CD4-positive, alpha-beta T cell treated with Interleukin-21 for 1 hour (primary cell): ENCODE results near the gene OTOG.

Source experiments
- DNase-seq: peaks from one replicate; pipeline ENCODE4 v3.0.0-alpha.2; 2020

OTOG gene

DNA sequence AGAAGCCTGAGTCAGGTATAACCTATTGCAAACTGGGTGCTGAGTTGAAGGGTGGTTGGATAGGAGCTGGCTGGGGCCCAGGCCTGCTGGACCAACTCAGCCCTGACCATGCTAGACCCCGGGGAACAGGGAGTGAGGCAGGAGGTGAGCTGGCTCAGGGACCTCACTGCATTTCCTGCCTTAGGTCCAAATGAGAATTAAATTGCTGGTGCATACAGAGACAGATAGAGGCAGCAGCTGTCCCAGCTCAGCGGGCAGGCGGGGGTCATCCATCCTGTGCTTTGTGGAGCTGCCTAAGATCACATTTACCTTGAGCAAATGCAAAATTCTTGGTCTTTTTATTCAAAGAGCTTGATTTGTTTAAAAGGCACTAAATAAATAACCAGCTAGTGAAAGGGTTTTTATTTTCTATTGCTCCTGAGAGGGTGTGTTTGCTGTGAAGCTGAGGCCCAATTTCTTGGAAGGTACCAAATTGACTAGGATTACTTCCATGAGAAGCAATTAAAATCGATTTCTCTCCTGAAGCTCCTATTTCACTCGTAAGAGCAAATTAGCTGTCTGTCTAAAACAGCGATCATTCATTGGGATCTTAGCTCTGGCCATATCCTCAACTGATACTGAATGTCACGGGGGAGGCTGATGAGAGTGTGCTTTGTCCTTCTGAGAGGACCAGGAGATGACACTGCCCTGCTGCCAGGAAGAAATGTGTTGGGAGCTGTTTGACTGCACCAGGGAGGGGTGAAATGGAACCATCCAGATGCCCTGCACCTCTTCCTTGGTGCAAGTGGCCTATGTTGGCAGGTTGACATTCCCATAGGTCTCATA is 27.8 kb upstream of the OTOG start:
- no peak for DNase-seq

DNA sequence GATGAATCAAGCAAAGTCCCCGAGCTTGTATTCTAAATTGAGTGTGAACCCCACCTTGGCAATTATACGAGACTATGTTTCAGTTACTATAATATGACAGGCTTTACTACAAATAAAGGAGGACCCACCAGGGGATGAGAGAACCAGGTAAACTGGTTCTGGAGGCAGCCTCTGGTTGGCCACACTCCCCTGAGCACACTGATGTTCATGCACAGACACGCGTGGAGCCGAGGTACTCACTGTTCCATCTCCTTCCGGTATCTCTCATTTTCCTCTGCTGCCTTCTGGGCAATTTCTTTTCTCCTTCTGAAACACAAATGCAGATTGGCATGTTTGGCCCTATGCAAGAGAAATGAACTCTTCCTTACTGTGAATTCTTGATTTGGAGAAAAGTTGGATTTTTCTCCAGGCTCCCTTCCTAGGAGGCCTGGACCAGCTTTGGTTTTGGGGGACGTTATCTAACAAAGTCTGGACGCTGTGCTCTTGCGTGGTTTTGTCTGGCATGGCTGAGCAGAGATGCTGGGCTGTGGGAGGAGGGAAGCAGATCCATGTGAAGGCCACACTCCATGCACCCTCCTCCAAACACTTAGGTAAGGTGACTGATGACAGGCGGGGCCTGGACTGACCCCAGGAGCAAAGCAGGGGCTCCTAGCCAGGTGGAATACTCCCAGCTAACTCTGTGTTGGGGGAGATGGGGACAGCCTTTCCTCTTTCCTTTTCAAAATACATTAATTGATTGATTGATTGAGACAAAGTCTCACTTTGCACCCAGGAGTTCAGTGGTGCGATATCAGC is 25.8 kb upstream of the OTOG start:
- DNase-seq: no peak

- DNase-seq: no peak
These were observed 24.4 kb upstream of the OTOG start for GRCh38 chr11:17522655-17523054.

DNA sequence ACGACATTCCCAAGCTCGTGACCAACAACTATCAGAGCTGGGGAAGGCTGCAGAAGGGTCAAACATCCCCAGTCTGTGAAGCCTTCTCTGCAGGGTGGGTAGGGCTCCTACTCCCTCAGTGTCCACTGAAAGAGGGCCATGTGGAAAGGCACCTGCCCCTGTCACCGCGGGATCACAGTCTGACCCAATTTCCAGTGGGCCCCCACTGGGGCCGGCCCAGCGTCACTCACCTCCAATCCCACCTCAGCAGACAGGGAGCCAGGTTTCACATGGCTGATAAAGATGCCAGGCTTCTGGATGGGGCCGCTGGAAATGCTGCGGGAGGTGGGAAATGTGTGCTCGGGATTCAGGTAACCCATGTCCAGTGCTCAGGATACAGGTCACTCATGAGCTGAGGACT is 22.8 kb upstream of the OTOG start:
- DNase-seq: no peak

- no peak for DNase-seq
These were observed 21.5 kb upstream of the OTOG start for GRCh38 chr11:17525570-17525969.

- no peak for DNase-seq
These were observed 20.7 kb upstream of the OTOG start for GRCh38 chr11:17526326-17526725.

DNA sequence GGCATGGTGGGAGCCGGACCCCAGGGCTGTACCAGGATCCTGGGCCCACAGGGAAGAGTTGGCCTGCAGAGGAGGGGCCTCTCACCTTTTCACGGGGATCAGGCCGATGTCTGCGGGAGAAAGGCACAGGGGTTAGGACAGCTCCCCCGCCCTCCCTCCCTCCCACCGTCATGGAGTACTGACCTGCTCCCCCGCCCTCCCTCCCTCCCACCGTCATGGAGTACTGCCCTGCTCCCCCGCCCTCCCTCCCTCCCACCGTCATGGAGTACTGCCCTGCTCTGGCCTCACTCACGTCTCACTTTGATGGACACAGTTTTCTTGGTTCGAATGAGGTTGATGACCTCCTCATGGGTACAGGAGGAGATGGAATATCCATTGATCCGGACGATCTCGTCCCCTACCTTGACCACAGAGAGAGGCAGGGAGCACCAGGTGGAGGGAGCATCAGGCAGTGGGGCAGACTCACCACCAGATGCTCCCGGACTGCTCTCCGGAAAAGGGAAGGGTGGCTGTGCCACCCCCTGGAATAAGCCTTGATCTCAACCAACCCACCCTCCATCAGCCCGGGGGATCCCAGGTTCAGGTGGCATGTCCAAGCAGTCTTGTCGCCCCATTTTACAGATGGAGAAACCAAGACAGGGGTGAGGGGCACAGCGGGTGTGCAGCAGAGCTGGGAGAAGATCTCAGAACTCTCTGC is 20.0 kb upstream of the OTOG start:
- DNase-seq: no peak

DNA sequence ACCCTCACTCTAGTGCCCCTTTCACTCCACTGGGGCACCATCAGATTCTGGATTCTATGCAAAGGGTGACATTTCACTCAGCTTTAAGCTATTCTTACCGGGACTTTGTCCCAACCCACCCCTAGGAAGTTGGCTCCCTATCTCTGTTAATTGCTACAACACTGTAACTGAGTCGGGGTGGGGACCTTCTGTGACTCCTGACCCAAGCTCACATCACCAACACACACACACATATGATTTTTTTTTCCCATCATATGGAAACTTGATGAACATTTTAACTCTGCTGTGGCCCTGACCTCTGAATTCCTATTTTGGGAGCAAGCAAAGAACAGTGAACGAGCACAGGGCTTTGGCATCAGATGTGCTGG is 19.4 kb upstream of the OTOG start:
- DNase-seq: no peak

GRCh38 chr11:17528181-17528691 is 18.8 kb upstream of the OTOG start:
- peak; percentile 33 for DNase-seq

- no peak for DNase-seq
These were observed 17.9 kb upstream of the OTOG start for GRCh38 chr11:17528906-17529843.

DNA sequence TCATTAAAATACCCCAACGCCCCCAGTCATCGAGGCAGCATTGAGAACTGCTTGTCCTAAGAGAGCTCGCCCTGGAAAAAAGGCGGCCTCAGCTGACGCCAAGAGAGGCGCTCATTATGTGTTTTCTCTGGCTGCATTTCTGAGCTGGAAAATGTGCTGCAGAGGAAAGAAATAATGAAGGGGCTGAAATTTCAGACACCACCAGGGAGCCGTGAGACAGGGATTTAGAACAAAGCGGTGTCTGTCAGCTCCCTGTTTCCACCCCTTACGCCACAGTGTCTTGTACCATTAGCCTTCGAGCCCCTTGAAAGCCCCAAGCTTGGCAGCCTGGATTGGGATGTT is 17.2 kb upstream of the OTOG start:
- no peak for DNase-seq

DNA sequence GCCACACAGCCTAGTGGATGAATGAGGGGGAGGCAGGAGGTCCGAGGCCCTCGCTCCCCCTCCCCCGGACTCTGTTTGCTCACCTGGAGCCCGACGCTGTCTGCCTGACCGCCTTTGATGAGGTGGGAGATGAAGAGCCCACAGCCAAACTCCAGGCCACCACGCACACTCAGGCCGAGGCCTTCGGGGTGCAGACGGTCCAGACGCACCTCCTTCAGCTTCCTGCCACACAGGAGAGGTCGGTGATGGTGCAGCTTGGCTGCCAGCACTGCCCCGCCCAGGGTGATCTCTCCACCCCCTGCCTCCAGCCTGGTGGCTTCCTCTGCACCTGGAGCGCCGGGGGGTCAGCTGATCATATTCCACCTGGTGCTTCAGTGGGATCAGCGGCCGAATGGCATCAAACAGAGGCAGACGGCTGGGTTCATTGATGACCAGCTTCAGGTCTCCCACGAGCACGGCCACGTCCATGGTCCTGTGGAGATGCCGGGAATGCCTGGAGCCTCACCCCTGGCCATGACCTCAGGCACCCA is 15.9 kb upstream of the OTOG start:
- DNase-seq: no peak

GRCh38 chr11:17531636-17532113 is 15.4 kb upstream of the OTOG start:
- DNase-seq: no peak

DNA sequence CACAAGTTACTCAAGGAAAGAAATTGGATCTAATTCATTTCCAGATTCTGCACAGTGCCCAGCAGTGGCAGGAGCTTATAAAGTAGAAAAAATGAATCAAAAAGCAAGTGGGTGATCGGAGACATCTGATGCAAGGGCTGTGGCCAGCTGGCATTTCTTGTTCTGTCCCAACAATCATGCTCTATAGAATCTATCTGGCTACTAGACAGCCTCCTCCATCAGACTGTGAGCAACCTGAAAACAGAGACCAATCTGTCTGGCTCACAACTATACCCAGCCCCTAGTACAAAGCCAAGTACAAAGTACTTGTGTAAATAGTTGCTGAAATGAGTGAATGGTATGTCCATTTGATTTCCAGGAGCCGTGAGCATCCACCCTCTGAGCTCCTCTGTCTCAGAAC is 14.3 kb upstream of the OTOG start:
- DNase-seq: no peak

- DNase-seq: no peak
These were observed 13.7 kb upstream of the OTOG start for GRCh38 chr11:17533341-17533740.

DNA sequence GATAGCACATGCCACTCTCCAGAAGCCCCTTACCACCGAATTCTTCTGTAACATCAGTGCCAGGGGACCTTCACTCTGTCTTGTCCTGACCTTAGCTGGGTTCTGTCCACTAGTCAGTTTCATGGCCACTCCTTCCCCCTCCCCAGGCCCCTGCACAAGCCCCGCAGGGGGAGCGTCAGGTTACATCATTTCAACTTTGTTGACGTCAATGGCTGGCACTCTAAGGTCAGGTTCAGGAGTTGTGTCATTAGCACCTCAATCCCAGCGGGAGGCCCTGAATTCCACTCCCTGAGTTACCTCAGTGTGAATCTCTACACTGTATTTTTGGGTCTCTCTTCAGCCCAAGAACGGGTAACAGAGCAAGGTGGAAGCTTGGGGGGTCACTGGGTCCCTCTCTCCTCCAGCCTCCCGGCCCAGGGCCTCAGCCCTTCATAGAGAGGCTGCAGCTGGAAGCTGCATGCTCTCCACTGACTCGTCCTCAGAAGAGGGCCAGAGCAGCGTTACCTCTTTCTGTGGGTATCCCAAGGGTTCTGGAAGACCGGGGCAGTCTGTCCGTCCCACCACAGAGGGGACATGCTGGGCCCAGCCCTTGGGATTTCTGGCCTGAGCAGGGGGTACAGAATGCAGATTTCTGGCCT is 13.2 kb upstream of the OTOG start:
- DNase-seq: no peak

- DNase-seq: no peak
These were observed 11.6 kb upstream of the OTOG start for GRCh38 chr11:17535488-17535887.

DNA sequence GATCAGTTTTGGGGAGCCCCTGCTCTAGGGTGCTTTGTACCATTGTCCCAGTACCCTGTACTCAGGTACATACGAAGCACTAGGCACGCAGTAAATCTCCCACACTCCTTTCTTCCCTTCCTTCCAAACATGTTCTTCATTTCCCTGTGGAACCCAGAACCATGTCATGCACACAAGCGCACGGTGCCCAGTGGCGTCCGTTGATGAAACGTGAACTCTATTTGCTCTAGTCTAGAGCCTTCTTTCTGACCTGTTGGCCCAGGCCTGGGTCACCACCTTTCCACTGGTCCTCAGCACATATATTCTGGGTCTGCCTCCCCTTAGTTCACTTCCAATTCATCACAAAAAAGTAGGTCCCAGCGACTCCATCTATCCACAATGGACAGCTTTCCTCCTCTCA is 9.8 kb upstream of the OTOG start:
- DNase-seq: no peak

DNA sequence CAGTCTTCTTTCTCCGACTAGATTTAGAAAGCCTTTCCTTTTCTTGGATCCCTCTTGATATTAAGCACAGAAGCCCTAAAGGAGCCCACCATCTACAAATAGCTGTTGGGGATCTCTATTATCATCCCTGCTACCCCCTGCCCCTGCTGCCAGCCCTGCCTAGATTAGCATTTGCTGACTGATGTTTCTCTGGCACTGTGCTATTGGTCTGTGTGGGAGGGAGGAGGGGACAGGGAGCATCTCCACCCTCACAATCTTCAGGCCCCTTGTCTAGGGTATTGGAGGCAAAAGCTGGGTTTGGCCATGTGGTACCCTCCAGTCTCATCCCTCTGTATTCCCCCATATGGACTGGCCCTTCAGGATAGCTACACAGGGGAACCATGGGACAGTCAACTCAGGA is 9.0 kb upstream of the OTOG start:
- DNase-seq: no peak

GRCh38 chr11:17538731-17539130 is 8.3 kb upstream of the OTOG start:
- no peak for DNase-seq

DNA sequence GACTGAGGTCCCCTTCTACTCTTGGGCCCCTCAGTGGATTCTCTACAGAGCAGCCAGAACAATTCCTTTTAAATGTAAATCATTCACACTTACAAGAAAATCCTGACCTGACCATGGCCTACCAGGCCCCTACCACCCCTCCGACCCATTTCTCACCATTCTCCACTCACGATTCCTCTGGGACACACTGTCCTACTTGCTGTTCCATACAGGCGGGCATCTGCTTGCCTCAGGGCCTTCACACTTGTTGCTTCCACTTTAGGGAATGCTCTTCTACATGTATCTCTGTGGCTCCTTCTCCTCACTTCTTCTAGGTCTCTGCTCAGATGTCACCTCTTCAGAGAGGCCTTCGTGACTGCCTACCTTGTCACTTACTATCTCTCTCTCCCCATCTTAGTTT is 6.3 kb upstream of the OTOG start:
- DNase-seq: no peak
